Suprapubic skin (tissue), 4 donors: ENCODE results near the gene STRN4. TPM values are rescaled to one million over a fixed set of nuclear protein-coding genes. Genes with fewer than 3 reads are reported as not detected.

Source experiments
- DNase-seq, 2 donors: peaks; one replicate each; pipeline ENCODE4 v3.0.0-alpha.2; 2019; ENCODE audit warnings: low spot score in 2 of 2
- H3K27ac ChIP-seq: fragments of 200-600 bp; sonication (generic); one replicate; pipeline ENCODE4 v1.5.1; 2019
- H3K27me3 ChIP-seq: fragments of 200-600 bp; sonication (generic); one replicate; pipeline ENCODE4 v1.5.1; 2019
- H3K36me3 ChIP-seq: fragments of 200-600 bp; sonication (generic); one replicate; pipeline ENCODE4 v1.5.1; 2019
- H3K4me1 ChIP-seq: fragments of 200-600 bp; sonication (generic); one replicate; pipeline ENCODE4 v1.5.1; 2019
- H3K4me3 ChIP-seq: fragments of 200-600 bp; sonication (generic); one replicate; pipeline ENCODE4 v1.5.1; 2019; ENCODE audit warnings: mild to moderate bottlenecking
- H3K9me3 ChIP-seq: fragments of 200-600 bp; sonication (generic); one replicate; pipeline ENCODE4 v1.5.1; 2019
- EP300 ChIP-seq: sonication (generic); formaldehyde crosslinking; IDR thresholded peaks from one replicate; pipeline ENCODE4 v1.6.1; 2017; ENCODE audit warnings: antibody characterized with exemption
- POLR2A ChIP-seq, 2 donors: fragments of 450-650 bp; IDR thresholded peaks; one replicate each; pipeline ENCODE4 v1.6.1; 2017; ENCODE audit warnings: antibody characterized with exemption in 2 of 2, mild to moderate bottlenecking in 2 of 2, moderate library complexity in 2 of 2
- POLR2AphosphoS5 ChIP-seq, 3 donors: sonication (generic); formaldehyde crosslinking; IDR thresholded peaks; one replicate each; pipeline ENCODE4 v1.6.1; 2017; ENCODE audit warnings: antibody characterized with exemption in 3 of 3
- WGBS: methylation state at CpG from one replicate; pipeline ENCODE4 v1.1.5; 2018; 5-methylcytosine and 5-hydroxymethylcytosine counted together
- total RNA-seq, 4 donors: library from RNA; depleted of rRNA; stranded (reverse); fragments of >200 nt; gene quantifications; one replicate each; pipeline ENCODE4 v1.1.0, GENCODE V29; 2016
- TF ChIP-seq, protein P1 (sequence below), 2 donors: fragments of 200-600 bp in 1 of 2; fragments of 450-650 bp in 1 of 2; sonication (generic) in 1 of 2; IDR thresholded peaks; one replicate each; pipeline ENCODE4 v1.5.1; 2016 to 2019; ENCODE audit warnings: antibody characterized with exemption in 2 of 2, mild to moderate bottlenecking in 1 of 2, moderate library complexity in 1 of 2

STRN4 gene
- total RNA-seq, 4 donors from 2014 or later: 73.2 to 87.6 (median 81.1) TPM

DNA sequence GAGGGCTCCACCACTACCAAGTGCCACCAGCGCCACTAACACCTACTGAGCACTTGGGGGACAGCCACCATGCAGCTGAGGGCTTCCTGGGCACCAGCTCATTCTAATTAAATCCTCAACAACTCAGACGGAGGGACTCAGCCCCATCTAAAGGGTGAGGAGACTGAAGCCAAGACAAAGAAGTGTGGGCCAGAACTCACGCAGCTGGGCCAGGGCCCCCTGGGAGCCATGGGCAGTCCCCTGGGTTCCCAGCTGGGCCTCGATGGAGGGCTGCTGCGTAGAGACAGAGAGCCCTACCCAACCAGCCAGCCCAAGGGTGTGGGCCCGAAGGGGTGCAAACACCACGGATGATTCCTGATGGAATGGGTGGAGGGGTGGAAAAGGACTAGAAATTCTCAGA, 16.6 kb downstream of the STRN4 start:
- H3K9me3 ChIP-seq: no peaks in the 10 kb centered on the region
- WGBS: 78% methylated on average over 6 of the region's 7 CpGs
- H3K27ac ChIP-seq: no peak overlapping the region
- H3K4me3 ChIP-seq: no peak overlapping the region
- no peak for DNase-seq
- TF ChIP-seq, protein P1, sequence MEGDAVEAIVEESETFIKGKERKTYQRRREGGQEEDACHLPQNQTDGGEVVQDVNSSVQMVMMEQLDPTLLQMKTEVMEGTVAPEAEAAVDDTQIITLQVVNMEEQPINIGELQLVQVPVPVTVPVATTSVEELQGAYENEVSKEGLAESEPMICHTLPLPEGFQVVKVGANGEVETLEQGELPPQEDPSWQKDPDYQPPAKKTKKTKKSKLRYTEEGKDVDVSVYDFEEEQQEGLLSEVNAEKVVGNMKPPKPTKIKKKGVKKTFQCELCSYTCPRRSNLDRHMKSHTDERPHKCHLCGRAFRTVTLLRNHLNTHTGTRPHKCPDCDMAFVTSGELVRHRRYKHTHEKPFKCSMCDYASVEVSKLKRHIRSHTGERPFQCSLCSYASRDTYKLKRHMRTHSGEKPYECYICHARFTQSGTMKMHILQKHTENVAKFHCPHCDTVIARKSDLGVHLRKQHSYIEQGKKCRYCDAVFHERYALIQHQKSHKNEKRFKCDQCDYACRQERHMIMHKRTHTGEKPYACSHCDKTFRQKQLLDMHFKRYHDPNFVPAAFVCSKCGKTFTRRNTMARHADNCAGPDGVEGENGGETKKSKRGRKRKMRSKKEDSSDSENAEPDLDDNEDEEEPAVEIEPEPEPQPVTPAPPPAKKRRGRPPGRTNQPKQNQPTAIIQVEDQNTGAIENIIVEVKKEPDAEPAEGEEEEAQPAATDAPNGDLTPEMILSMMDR (IDR thresholded peaks at IDR 0.05): no peak
- no peak for TF ChIP-seq POLR2AphosphoS5 (IDR thresholded peaks at IDR 0.05)
- no peak for TF ChIP-seq POLR2A (IDR thresholded peaks at IDR 0.05)
- no peak for TF ChIP-seq EP300
- no peaks in the 10 kb centered on the region for H3K27me3 ChIP-seq
- peaks cover 95% of the 10 kb centered on the region for H3K36me3 ChIP-seq
- H3K4me1 ChIP-seq: peaks cover 27% of the 10 kb centered on the region

DNA sequence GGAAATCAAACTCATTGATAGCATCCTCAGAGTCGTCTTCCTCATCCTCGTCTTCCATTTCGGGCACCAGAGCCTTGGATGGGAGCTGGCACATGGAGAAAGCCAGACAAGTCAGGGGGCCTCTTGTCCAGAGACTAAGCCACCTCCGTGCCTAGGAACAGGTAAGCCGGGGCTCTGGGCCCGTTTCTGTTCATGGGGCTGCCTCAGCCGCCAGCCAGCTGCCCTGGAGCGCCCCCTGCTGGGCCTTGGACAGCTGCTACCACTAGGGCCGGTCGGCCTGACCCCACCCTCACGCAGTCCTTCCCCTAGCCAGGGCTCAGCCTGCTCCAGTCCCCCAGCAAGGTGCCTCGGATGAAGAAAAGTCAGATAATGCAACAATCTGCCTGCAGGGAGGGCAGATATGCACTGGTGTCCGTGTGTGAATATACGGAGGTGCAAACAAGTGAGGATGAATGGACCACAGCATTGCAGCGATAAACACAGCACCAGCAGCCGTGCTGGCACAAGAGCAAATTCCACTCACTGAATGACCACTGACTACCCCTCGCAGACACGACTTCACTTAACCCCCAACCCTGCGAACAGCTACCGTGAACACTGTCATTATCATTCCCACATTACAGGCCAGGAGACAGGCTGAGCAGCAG, 17.4 kb downstream of the STRN4 start:
- H3K4me3 ChIP-seq: no peak overlapping the region
- no peak for DNase-seq
- peaks cover 96% of the 10 kb centered on the region for H3K36me3 ChIP-seq
- H3K27ac ChIP-seq: no peak overlapping the region
- TF ChIP-seq, protein P1 (IDR thresholded peaks at IDR 0.05): peak; percentile 80 to 95
- no peak for TF ChIP-seq POLR2A (IDR thresholded peaks at IDR 0.05)
- H3K4me1 ChIP-seq: peaks cover 27% of the 10 kb centered on the region
- 56% methylated on average over 16 of the region's 20 CpGs for WGBS
- H3K27me3 ChIP-seq: no peaks in the 10 kb centered on the region
- H3K9me3 ChIP-seq: no peaks in the 10 kb centered on the region

DNA sequence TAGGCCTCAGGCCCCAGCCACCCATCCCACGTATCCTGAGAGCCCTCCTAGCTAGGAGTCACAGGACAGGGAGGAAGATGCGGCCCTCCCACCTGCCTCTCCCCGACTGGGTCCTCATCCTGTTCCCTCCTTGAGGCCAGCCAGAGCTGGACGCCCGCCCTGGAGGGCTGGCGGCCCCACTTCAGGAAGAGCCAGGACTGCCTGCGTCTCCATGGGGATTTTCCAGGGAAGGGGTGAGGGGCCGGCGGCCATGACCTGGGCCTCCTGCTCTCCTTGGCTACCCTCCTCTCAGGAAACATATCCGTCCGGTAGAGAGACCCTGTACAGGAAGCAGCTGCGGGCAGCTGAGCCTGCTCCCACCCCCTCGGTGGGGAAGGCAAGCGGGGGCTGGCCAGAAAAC, 18.0 kb downstream of the STRN4 start:
- Histone ChIP-seq H3K4me3 (no peak overlapping the region), H3K36me3 (peaks cover 98% of the 10 kb centered on the region), H3K4me1 (peaks cover 27% of the 10 kb centered on the region), H3K27me3 (no peaks in the 10 kb centered on the region), H3K27ac (no peak overlapping the region), H3K9me3 (no peaks in the 10 kb centered on the region)
- WGBS: 85% methylated on average over 7 of the region's 14 CpGs
- no peak for DNase-seq
- no peak for TF ChIP-seq POLR2A (IDR thresholded peaks at IDR 0.05)
- no peak for TF ChIP-seq EP300
- TF ChIP-seq POLR2AphosphoS5 (IDR thresholded peaks at IDR 0.05): no peak
- TF ChIP-seq, protein P1 (IDR thresholded peaks at IDR 0.05): no peak

DNA sequence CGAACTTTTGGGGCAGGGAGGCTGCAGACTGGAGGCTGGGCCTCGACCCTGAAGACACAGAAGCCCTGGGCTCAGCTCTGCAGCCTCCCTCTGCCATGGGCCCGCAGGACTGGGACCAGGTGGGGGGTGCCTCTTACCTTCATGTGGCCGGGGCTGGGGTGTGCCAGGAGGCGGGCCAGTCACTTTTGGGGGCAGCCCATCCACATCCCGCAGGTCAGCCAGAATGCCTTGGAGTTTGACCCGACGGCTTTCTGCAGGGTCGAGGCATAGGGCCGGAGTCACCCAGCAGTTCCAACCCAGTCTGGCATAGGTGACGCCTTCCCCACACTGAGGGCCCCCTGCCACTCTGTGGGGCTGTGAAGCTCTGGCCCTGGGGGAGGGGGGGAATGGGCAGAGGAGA, 18.5 kb downstream of the STRN4 start:
- Histone ChIP-seq H3K4me1 (peaks cover 24% of the 10 kb centered on the region), H3K27ac (no peak overlapping the region), H3K9me3 (no peaks in the 10 kb centered on the region), H3K4me3 (no peak overlapping the region), H3K27me3 (no peaks in the 10 kb centered on the region), H3K36me3 (peaks cover 98% of the 10 kb centered on the region)
- TF ChIP-seq EP300 (no peak), POLR2A (IDR thresholded peaks at IDR 0.05) (no peak), POLR2AphosphoS5 (IDR thresholded peaks at IDR 0.05) (no peak)
- TF ChIP-seq, protein P1 (IDR thresholded peaks at IDR 0.05): no peak
- WGBS: 79% methylated on average over 5 of the region's 11 CpGs
- DNase-seq: no peak

DNA sequence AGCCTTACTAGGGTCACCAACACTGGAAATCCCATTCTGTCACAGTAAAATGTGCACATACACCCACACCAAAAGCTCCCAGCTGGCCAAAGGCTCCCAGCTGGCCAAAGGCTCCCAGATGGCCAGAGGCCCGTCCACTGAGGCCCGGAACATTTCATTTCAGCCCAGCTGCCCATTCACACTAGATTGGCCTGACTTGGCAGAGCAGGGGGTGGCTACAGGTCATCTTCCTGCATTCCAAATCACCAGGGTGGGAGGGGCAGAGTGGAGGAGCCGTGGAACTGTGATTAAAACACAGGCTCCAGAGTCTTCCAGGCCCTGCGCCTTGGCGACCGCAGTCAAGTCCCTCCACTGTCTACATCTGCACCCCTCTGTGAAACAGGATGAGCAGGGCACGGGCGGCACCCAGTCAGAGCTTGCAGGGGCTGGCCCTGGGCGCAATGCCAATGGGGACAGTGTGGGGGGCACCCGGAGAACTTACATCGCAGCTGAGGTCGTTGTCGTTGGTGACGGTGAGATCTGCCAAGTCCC, 19.2 kb downstream of the STRN4 start:
- no peak for DNase-seq
- H3K27me3 ChIP-seq: no peaks in the 10 kb centered on the region
- TF ChIP-seq POLR2A (IDR thresholded peaks at IDR 0.05) (no peak), POLR2AphosphoS5 (IDR thresholded peaks at IDR 0.05) (no peak), EP300 (no peak)
- TF ChIP-seq, protein P1 (IDR thresholded peaks at IDR 0.05): no peak
- H3K36me3 ChIP-seq: peaks cover 98% of the 10 kb centered on the region
- H3K9me3 ChIP-seq: no peaks in the 10 kb centered on the region
- peaks cover 17% of the 10 kb centered on the region for H3K4me1 ChIP-seq
- 73% methylated on average over 11 of the region's 14 CpGs for WGBS
- H3K27ac ChIP-seq: no peak overlapping the region
- H3K4me3 ChIP-seq: no peak overlapping the region
